GM12878 (cell line): ENCODE measurements around the gene AKR1B1. TPM values are rescaled to one million over a fixed set of nuclear protein-coding genes. Genes with fewer than 3 reads are reported as not detected.

ENCODE experiments used
- ATAC-seq: fragments of 200-7000 bp; cut with Tn5 transposase; 3 replicates; pipeline ENCODE4 v1.9.1; 2020; ENCODE audit warnings: mild to moderate bottlenecking, moderate library complexity
- BruUV-seq: library from RNA; stranded (reverse); fragments of 400-500 nt; replicated peaks from 2 replicates; lab custom pipeline; 2021; lab: Mats Ljungman, UMichigan
- CTCF ChIA-PET: fragments of 300-600 bp; sonication (Branson Sonifier 250); formaldehyde crosslinking; extraction: SDS; loops from one replicate; lab custom pipeline; 2021; ENCODE audit warnings: inconsistent platforms; lab: Yijun Ruan, JAX
- POLR2A ChIA-PET: fragments of 350-600 bp; formaldehyde crosslinking; extraction: SDS; loops from one replicate; lab custom pipeline; 2021; ENCODE audit warnings: inconsistent platforms; lab: Charles Lee
- RAD21 ChIA-PET: fragments of 300-600 bp; sonication (Branson Sonifier 250); formaldehyde crosslinking; loops from one replicate; lab custom pipeline; 2023; ENCODE audit warnings: antibody characterized with exemption; ENCODE audit not compliant: unreplicated experiment; lab: Charles Lee
- SMC1A ChIA-PET: fragments of 300-600 bp; sonication (Branson Sonifier 250); formaldehyde crosslinking; loops from one replicate; lab custom pipeline; 2023; ENCODE audit not compliant: unreplicated experiment, uncharacterized antibody; lab: Charles Lee
- DNase-seq: peaks from one replicate; pipeline ENCODE4 v3.0.0-alpha.2; 2011; ENCODE audit warnings: low read depth, low spot score
- FAIRE-seq: peaks from 3 replicates; lab custom pipeline; 2011; peaks lifted over from hg19 to GRCh38; lab: Jason Lieb, UNC
- H2AFZ ChIP-seq: 2 replicates; pipeline ENCODE4 v1.6.0; 2011; ENCODE audit warnings: low read depth, low read length, control low read depth; ENCODE audit not compliant: control insufficient read depth
- H3K27ac ChIP-seq: 2 replicates; pipeline ENCODE4 v1.5.1; 2011; ENCODE audit warnings: control low read depth; ENCODE audit not compliant: control insufficient read depth, insufficient read depth
- H3K27me3 ChIP-seq, 2 experiments: replicated peaks in 1 of 2; 2 replicates each; pipeline versions ENCODE4 v1.6.0 to v1.6.1; 2011; ENCODE audit warnings: low read length in 1 of 2; ENCODE audit not compliant: control insufficient read depth in 2 of 2, insufficient read depth in 2 of 2
- H3K36me3 ChIP-seq, 2 experiments: 2 replicates each; pipeline ENCODE4 v1.5.1; 2011; ENCODE audit warnings: low read length in 1 of 2; ENCODE audit not compliant: control insufficient read depth in 2 of 2, insufficient read depth in 2 of 2
- H3K4me1 ChIP-seq: 2 replicates; pipeline ENCODE4 v1.6.1; 2011; ENCODE audit warnings: mild to moderate bottlenecking, low read length, moderate library complexity, mixed read lengths; ENCODE audit not compliant: control insufficient read depth, insufficient read depth
- H3K4me2 ChIP-seq: 2 replicates; pipeline ENCODE4 v1.6.0; 2011; ENCODE audit warnings: control low read depth; ENCODE audit not compliant: control insufficient read depth, insufficient read depth
- H3K4me3 ChIP-seq: fragments of 200-600 bp; sonication (generic); 2 replicates; pipeline ENCODE4 v1.5.1; 2016
- H3K79me2 ChIP-seq: 2 replicates; pipeline ENCODE4 v1.6.0; 2011; ENCODE audit warnings: low read length; ENCODE audit not compliant: control insufficient read depth, insufficient read depth
- H3K9ac ChIP-seq: 2 replicates; pipeline ENCODE4 v1.8.0; 2011; ENCODE audit warnings: low read length, control low read depth, mixed read lengths; ENCODE audit not compliant: control insufficient read depth, insufficient read depth
- H3K9me3 ChIP-seq: replicated peaks from 3 replicates; pipeline ENCODE4 v1.5.1; 2011; ENCODE audit warnings: mild to moderate bottlenecking, low read length; ENCODE audit not compliant: control insufficient read depth, insufficient read depth
- H4K20me1 ChIP-seq: 2 replicates; pipeline ENCODE4 v1.6.0; 2011; ENCODE audit not compliant: control insufficient read depth, insufficient read depth
- CBX5 ChIP-seq: sonication (generic); IDR thresholded peaks from 2 replicates; pipeline ENCODE4 v1.6.1; 2016; ENCODE audit warnings: low read depth, moderate library complexity, mild to moderate bottlenecking, inconsistent platforms
- LARP7 ChIP-seq: fragments of 450-650 bp; IDR thresholded peaks from 2 replicates; pipeline ENCODE4 v1.6.1; 2017; ENCODE audit warnings: mild to moderate bottlenecking
- NFXL1 ChIP-seq: fragments of 450-650 bp; IDR thresholded peaks from 2 replicates; pipeline ENCODE4 v1.6.1; 2017; ENCODE audit warnings: antibody characterized with exemption, mild to moderate bottlenecking, borderline replicate concordance
- PAX5 ChIP-seq: IDR thresholded peaks from 2 replicates; pipeline ENCODE4 v1.6.1; 2011; ENCODE audit warnings: low read depth, low read length, borderline replicate concordance
- PAX8 ChIP-seq: fragments of 450-650 bp; IDR thresholded peaks from 2 replicates; pipeline ENCODE4 v1.6.1; 2017; ENCODE audit warnings: mild to moderate bottlenecking, moderate library complexity
- POLR2AphosphoS5 ChIP-seq: IDR thresholded peaks from 2 replicates; pipeline ENCODE4 v1.6.1; 2011; ENCODE audit warnings: mild to moderate bottlenecking, low read length, inconsistent platforms
- RCOR1 ChIP-seq: conservative IDR thresholded peaks from 2 replicates; pipeline ENCODE4 v1.6.1; 2012; ENCODE audit warnings: low read depth, low read length, improper control_type of control experiment
- SIX5 ChIP-seq: IDR thresholded peaks from 2 replicates; pipeline ENCODE4 v1.6.1; 2011; ENCODE audit warnings: mild to moderate bottlenecking, low read depth, low read length, moderate library complexity; ENCODE audit not compliant: severe bottlenecking
- SMAD1 ChIP-seq: fragments of 450-650 bp; IDR thresholded peaks from 2 replicates; pipeline ENCODE4 v1.6.1; 2018; ENCODE audit warnings: mild to moderate bottlenecking, low read depth; ENCODE audit not compliant: partially characterized antibody
- SMAD5 ChIP-seq: IDR thresholded peaks from 2 replicates; pipeline ENCODE4 v1.6.1; 2016; ENCODE audit warnings: antibody characterized with exemption, low read depth
- SREBF1 ChIP-seq: IDR thresholded peaks from 2 replicates; pipeline ENCODE4 v1.6.1; 2012; ENCODE audit warnings: mild to moderate bottlenecking, low read length
- TBL1XR1 ChIP-seq: IDR thresholded peaks from 2 replicates; pipeline ENCODE4 v1.6.1; 2012; ENCODE audit warnings: low read depth, low read length, improper control_type of control experiment
- USF1 ChIP-seq: IDR thresholded peaks from 2 replicates; pipeline ENCODE4 v1.6.1; 2011; ENCODE audit warnings: borderline replicate concordance, low read depth, mild to moderate bottlenecking, moderate library complexity, mixed read lengths, low read length; ENCODE audit not compliant: insufficient read depth; ENCODE audit errors: extremely low read length
- WGBS: methylation state at CpG from one replicate; pipeline ENCODE4 v1.1.6; 2016; ENCODE audit warnings: low lambda C conversion rate; ENCODE audit not compliant: insufficient replicate concordance, insufficient coverage; ENCODE audit errors: missing lambda C conversion rate; 5-methylcytosine and 5-hydroxymethylcytosine counted together
- in situ Hi-C: fragments of 300-500 bp; cut with MboI; formaldehyde crosslinking; loops from 9 replicates; pipeline ENCODE4 v1.14.3; 2018; ENCODE audit warnings: mixed read lengths
- intact Hi-C: fragments of 100-400 bp; cut with micrococcal nuclease; formaldehyde crosslinking; loops from one replicate; pipeline ENCODE4 v1.14.2; 2022; ENCODE audit not compliant: unreplicated experiment
- polyA plus RNA-seq, 11 experiments: library from polyadenylated mRNA; depleted of rRNA in 4 of 11; unstranded in 6 of 11; stranded (reverse) in 5 of 11; fragments of >200 nt; fragmentation: Nextera tagmentation in 4 of 11; fragmentation: Illumina TruSeq in 1 of 11; extraction: Ambion mirVana in 4 of 11; extraction: Trizol in 1 of 11; gene quantifications; 1 replicate in 1 of 11; 2 replicates in 10 of 11; pipeline versions ENCODE4 v1.2.1 to v1.2.3, GENCODE V29; 2011 to 2016; ENCODE audit warnings: inconsistent platforms in 2 of 11, missing spikeins in 2 of 11, low read depth in 1 of 11
- total RNA-seq, 4 experiments: library from RNA; depleted of rRNA in 3 of 4; stranded (reverse); fragments of >200 nt in 3 of 4; fragmentation: Illumina TruSeq in 1 of 4; extraction: Trizol in 1 of 4; gene quantifications; 2 replicates each; pipeline versions ENCODE4 v1.2.1 to v1.2.3, GENCODE V29; 2013 to 2021
- TF ChIP-seq, protein P1 (sequence below): fragments of 150-350 bp; IDR thresholded peaks from 2 replicates; pipeline ENCODE4 v1.6.1; 2016; ENCODE audit warnings: low read depth, low read length
- TF ChIP-seq, protein P2 (sequence below): fragments of 450-650 bp; conservative IDR thresholded peaks from 2 replicates; pipeline ENCODE4 v1.6.1; 2017; ENCODE audit warnings: mild to moderate bottlenecking, moderate library complexity
- TF ChIP-seq, protein P3 (sequence below), 3 experiments: IDR thresholded peaks in 2 of 3; conservative IDR thresholded peaks in 1 of 3; 2 replicates each; pipeline ENCODE4 v1.5.1; 2011; ENCODE audit warnings: low read depth in 3 of 3, low read length in 3 of 3, mild to moderate bottlenecking in 3 of 3, control low read depth in 2 of 3, moderate library complexity in 2 of 3, inconsistent platforms in 1 of 3, mixed read lengths in 1 of 3; ENCODE audit not compliant: control insufficient read depth in 2 of 3, insufficient read depth in 1 of 3; ENCODE audit errors: extremely low read depth in 1 of 3

Gene AKR1B1
- total and polyA plus RNA-seq, 10 of the 15 experiments (the other 5 are each of a cell fraction or from before 2014, with no cell fraction given): 40.4 to 252 (median 156) TPM

- in situ Hi-C loops: no loop called here
- no peak overlapping the region for H3K9ac ChIP-seq
- CTCF ChIA-PET: no interaction called here
- no peak for TF ChIP-seq SIX5
- TF ChIP-seq RCOR1: no peak
- no peak for TF ChIP-seq SREBF1
- no peak for TF ChIP-seq PAX8
- TF ChIP-seq, protein P1, sequence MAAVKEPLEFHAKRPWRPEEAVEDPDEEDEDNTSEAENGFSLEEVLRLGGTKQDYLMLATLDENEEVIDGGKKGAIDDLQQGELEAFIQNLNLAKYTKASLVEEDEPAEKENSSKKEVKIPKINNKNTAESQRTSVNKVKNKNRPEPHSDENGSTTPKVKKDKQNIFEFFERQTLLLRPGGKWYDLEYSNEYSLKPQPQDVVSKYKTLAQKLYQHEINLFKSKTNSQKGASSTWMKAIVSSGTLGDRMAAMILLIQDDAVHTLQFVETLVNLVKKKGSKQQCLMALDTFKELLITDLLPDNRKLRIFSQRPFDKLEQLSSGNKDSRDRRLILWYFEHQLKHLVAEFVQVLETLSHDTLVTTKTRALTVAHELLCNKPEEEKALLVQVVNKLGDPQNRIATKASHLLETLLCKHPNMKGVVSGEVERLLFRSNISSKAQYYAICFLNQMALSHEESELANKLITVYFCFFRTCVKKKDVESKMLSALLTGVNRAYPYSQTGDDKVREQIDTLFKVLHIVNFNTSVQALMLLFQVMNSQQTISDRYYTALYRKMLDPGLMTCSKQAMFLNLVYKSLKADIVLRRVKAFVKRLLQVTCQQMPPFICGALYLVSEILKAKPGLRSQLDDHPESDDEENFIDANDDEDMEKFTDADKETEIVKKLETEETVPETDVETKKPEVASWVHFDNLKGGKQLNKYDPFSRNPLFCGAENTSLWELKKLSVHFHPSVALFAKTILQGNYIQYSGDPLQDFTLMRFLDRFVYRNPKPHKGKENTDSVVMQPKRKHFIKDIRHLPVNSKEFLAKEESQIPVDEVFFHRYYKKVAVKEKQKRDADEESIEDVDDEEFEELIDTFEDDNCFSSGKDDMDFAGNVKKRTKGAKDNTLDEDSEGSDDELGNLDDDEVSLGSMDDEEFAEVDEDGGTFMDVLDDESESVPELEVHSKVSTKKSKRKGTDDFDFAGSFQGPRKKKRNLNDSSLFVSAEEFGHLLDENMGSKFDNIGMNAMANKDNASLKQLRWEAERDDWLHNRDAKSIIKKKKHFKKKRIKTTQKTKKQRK: no peak
- TF ChIP-seq TBL1XR1: no peak
- no peak for TF ChIP-seq PAX5
- TF ChIP-seq, protein P2, sequence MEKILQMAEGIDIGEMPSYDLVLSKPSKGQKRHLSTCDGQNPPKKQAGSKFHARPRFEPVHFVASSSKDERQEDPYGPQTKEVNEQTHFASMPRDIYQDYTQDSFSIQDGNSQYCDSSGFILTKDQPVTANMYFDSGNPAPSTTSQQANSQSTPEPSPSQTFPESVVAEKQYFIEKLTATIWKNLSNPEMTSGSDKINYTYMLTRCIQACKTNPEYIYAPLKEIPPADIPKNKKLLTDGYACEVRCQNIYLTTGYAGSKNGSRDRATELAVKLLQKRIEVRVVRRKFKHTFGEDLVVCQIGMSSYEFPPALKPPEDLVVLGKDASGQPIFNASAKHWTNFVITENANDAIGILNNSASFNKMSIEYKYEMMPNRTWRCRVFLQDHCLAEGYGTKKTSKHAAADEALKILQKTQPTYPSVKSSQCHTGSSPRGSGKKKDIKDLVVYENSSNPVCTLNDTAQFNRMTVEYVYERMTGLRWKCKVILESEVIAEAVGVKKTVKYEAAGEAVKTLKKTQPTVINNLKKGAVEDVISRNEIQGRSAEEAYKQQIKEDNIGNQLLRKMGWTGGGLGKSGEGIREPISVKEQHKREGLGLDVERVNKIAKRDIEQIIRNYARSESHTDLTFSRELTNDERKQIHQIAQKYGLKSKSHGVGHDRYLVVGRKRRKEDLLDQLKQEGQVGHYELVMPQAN: no peak
- TF ChIP-seq SMAD1: no peak
- TF ChIP-seq NFXL1: no peak
- no peak for TF ChIP-seq POLR2AphosphoS5
- no peak for TF ChIP-seq USF1
- no peak for TF ChIP-seq SMAD5
- no peak for TF ChIP-seq LARP7
- TF ChIP-seq CBX5: no peak
- TF ChIP-seq, protein P3, sequence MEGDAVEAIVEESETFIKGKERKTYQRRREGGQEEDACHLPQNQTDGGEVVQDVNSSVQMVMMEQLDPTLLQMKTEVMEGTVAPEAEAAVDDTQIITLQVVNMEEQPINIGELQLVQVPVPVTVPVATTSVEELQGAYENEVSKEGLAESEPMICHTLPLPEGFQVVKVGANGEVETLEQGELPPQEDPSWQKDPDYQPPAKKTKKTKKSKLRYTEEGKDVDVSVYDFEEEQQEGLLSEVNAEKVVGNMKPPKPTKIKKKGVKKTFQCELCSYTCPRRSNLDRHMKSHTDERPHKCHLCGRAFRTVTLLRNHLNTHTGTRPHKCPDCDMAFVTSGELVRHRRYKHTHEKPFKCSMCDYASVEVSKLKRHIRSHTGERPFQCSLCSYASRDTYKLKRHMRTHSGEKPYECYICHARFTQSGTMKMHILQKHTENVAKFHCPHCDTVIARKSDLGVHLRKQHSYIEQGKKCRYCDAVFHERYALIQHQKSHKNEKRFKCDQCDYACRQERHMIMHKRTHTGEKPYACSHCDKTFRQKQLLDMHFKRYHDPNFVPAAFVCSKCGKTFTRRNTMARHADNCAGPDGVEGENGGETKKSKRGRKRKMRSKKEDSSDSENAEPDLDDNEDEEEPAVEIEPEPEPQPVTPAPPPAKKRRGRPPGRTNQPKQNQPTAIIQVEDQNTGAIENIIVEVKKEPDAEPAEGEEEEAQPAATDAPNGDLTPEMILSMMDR (IDR thresholded peaks at IDR 0.05 in 2 of 3, conservative IDR thresholded peaks at IDR 0.05 in 1 of 3; ENCODE audit: control insufficient read depth in 2 of 3, extremely low read depth in 1 of 3, insufficient read depth in 1 of 3, low read depth in 3 of 3, low read length in 3 of 3): no peak
Observed at GRCh38 chr7:134463751-134464150, 4.9 kb upstream of the AKR1B1 start.

More at GRCh38 chr7:134463751-134464150, 4.9 kb upstream of the AKR1B1 start:
- ChIA-PET RAD21 (no interaction called here), SMC1A (no interaction called here), POLR2A (no interaction called here)
- FAIRE-seq: no peak
- H3K79me2 ChIP-seq: peaks cover under 1% of the 10 kb centered on the region
- no peaks in the 10 kb centered on the region for H3K36me3 ChIP-seq
- DNase-seq: no peak
- H2AFZ ChIP-seq: no peak overlapping the region
- BruUV-seq: no TSS peak
- H3K4me2 ChIP-seq: no peak overlapping the region
- no peak for ATAC-seq
- no peaks in the 10 kb centered on the region for H3K27me3 ChIP-seq
- peaks cover 2% of the 10 kb centered on the region; the same call in 2 of the 3 replicates for H3K9me3 ChIP-seq
- intact Hi-C loops: no loop called here
- H4K20me1 ChIP-seq: no peaks in the 10 kb centered on the region
- H3K4me3 ChIP-seq: no peak overlapping the region
- H3K4me1 ChIP-seq: peaks cover 4% of the 10 kb centered on the region; the same call in 1 of the 2 replicates
- WGBS: 100% methylated on average over 2 of the region's 2 CpGs
- no peak overlapping the region for H3K27ac ChIP-seq
